Renal pelvis (tissue), 12 donors: Measurements from ENCODE around the gene SUPT6H. TPM values are rescaled to one million over a fixed set of nuclear protein-coding genes. Genes with fewer than 3 reads are reported as not detected.

Experiments
- DNase-seq: peaks from one replicate; pipeline ENCODE4 v3.0.0-alpha.2; 2013
- long read RNA-seq, 16 experiments: transcript quantifications; one replicate each; lab custom pipeline, GENCODE V29; 2026
- polyA plus RNA-seq, 3 donors: library from polyadenylated mRNA; unstranded; fragments of 120-200 nt; gene quantifications; one replicate each; pipeline ENCODE4 v1.2.1, GENCODE V29; 2013; ENCODE audit not compliant: insufficient read length in 3 of 3

Gene SUPT6H
- polyA plus RNA-seq: 10 to 100 TPM; 68.0 to 81.6 (median 80.7) TPM
- long read RNA-seq, donor 1, full-length matches to known transcripts: 1 of 1 reads
- long read RNA-seq, donor 1, partial matches to known transcripts: 0 of 1 reads
- long read RNA-seq, donor 1, other reads (novel, unspliced or antisense): 0 of 1 reads
- long read RNA-seq, donor 2, partial matches to known transcripts: 5 of 17 reads
- long read RNA-seq, donor 2, other reads (novel, unspliced or antisense): 12 of 17 reads
- long read RNA-seq, donor 3, full-length matches to known transcripts: 3 of 10 reads
- long read RNA-seq, donor 3, partial matches to known transcripts: 7 of 10 reads
- long read RNA-seq, donor 3, other reads (novel, unspliced or antisense): 0 of 10 reads
- long read RNA-seq, donor 4: 0 reads
- long read RNA-seq, donor 5: 0 reads
- long read RNA-seq, donor 6, partial matches to known transcripts: 16 of 39 reads
- long read RNA-seq, donor 6, other reads (novel, unspliced or antisense): 23 of 39 reads
- long read RNA-seq, donor 7, full-length matches to known transcripts: 5 of 48 reads
- long read RNA-seq, donor 7, partial matches to known transcripts: 37 of 48 reads
- long read RNA-seq, donor 7, other reads (novel, unspliced or antisense): 6 of 48 reads
- long read RNA-seq, donor 8: 0 reads
- long read RNA-seq, donor 9, full-length matches to known transcripts: 2 of 23 reads
- long read RNA-seq, donor 9, partial matches to known transcripts: 21 of 23 reads
- long read RNA-seq, donor 9, other reads (novel, unspliced or antisense): 0 of 23 reads
- long read RNA-seq, donor 10, partial matches to known transcripts: 16 of 34 reads
- long read RNA-seq, donor 10, other reads (novel, unspliced or antisense): 16 of 34 reads
- long read RNA-seq, donor 11, partial matches to known transcripts: 19 of 19 reads
- long read RNA-seq, donor 11, other reads (novel, unspliced or antisense): 0 of 19 reads
- long read RNA-seq, donor 12, full-length matches to known transcripts: 1 of 24 reads
- long read RNA-seq, donor 12, partial matches to known transcripts: 17 of 24 reads
- long read RNA-seq, donor 12, other reads (novel, unspliced or antisense): 6 of 24 reads
- long read RNA-seq, donor 13: 0 reads
- long read RNA-seq, donor 14: 0 reads
- long read RNA-seq, donor 15: 0 reads
- long read RNA-seq, donor 16, full-length matches to known transcripts: 2 of 36 reads
- long read RNA-seq, donor 16, partial matches to known transcripts: 22 of 36 reads
- long read RNA-seq, donor 16, other reads (novel, unspliced or antisense): 12 of 36 reads

DNA sequence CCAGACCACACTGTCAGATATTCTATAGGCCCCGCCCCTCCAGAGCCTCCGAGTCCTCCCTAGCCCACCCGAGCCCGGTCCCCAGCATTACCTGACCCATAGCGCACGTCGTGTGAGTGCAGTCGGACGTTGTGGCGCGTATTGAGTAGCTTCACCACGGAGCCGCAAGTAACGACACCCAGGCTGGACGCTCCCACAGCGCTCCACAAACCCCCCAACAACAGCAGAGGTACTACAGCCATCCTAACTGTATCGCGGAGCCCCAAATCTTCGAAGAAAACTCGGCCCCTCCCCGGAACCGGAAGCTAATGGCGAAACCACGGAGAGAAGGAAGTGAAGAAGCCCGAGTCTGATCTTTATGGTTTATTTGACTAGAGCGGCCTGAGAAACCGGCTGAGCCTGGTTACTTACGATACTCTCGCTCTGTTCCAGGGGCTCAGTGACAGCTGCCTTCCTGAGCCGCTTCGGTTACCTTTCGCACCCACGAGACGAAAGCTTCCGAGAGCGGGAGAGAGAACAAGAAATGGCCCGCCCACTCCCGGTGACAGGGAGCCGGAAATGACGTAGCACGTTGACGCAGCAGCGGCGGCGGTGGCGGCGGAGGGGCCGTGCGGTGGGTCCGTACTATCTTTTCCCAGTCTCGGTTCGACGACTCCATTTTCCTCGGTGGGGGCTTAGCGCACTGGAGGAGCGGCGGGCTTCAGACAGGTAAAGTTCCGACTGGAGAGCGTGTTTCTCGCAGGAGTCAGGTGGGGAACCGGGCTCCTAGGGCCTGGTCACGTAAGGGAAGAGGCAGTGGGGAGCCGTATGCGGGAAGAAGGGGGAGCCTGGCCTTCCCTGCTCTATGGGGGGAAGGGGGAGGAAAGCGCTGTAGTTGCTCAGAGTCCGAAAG is at the start of gene SUPT6H, which contains the start of gene SDF2:
Gene SUPT6H (plus strand): TSS at position 571 of the 892 bp plus-strand sequence. CDS start 11,197 bp downstream, outside the sequence.
Gene SDF2 (minus strand): TSS at position 272 of the 892 bp plus-strand sequence. CDS start 30 bp downstream, at position 242.
- DNase-seq: peak; percentile 92

- no peak for DNase-seq
These were observed 49.5 kb upstream of the SUPT6H start for GRCh38 chr17:28612531-28612930.

GRCh38 chr17:28612936-28613872 is 48.8 kb upstream of the SUPT6H start:
- peak; percentile 37 for DNase-seq

GRCh38 chr17:28613931-28614381 is 48.0 kb upstream of the SUPT6H start, which contains the start of gene RSKR:
TSS of gene RSKR (minus strand) at chr17:28614185. CDS start at chr17:28614161, 24 bp downstream.
- DNase-seq: no peak

GRCh38 chr17:28615260-28615940 is 46.6 kb upstream of the SUPT6H start:
- DNase-seq: no peak

- no peak for DNase-seq
These were observed 45.7 kb upstream of the SUPT6H start for GRCh38 chr17:28616281-28616680.

DNA sequence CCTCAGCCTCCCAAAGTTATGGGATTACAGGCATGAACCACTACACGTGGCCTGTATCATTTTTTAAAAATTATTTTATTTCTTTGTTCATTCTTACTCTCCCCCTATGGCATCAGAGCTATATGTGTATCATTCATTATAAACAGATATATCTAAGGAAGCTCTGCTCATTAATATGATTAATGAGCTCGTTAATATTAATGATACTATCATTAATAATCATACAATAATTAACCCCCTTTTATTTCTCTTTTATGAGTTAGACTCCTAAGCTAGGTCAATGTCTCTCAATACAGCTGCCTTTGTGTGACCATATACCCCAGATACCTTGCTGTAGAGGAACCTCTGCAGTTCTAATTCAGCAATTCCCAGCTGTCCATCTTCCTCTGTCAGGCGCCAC is 43.5 kb upstream of the SUPT6H start:
- no peak for DNase-seq

DNA sequence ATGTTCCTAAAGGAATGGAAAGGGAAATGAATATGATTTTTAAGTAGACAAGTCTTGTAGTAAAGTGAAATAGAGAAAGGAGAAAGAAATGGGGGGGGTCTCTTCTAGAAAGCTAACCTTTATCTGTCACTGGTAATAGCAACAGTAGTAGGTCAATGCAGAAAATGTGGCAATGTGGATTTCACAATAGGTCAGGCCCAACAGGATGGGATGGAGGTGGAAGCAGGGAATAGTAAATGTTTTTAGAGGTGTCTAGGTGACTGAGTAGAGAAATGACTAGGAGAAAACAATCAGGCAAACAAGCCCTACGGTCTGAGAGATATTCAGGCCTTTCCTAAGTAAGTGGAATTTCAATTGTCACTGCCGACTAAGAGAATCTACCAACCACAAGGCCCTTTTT is 42.0 kb upstream of the SUPT6H start:
- no peak for DNase-seq

DNA sequence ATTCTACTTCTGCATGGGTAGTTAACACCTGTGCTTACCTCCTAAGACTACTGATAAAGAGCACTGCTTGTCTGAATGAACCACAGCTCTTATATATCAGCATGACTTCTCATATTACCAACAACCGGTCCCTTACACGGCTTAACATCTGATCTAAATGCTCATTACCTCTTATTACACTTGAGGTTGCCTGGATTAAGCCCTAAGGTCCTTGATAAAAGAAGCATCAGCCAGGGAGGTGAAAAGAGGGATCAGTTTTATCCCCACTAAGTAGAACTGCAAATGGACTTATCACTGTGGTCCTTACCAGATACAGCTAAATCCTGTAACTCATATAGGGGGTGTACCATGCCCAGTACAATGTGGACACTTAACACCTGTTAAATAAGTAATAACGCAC is 39.8 kb upstream of the SUPT6H start:
- no peak for DNase-seq

- no peak for DNase-seq
These were observed 38.3 kb upstream of the SUPT6H start for GRCh38 chr17:28623696-28624095.

DNA sequence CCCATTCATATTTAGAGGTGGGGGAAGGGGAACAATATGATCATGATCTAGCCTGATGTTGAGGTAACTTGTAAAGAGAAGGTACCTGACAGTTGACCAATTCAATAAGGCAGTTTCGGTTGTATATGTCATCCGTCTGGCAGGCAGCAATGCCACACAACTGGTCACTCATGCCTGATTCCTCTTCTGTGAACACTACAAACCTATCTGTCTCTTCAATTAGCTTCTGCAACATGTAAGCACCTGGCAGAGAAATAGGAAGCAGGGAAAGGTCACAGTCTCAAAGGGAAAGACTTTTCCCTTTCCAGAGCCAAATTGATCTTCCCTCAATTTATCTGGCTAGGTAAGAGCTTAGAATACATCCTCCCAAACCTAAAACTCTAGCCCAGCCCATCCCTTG is 37.9 kb upstream of the SUPT6H start:
- DNase-seq: no peak

- DNase-seq: no peak
These were observed 35.2 kb upstream of the SUPT6H start for GRCh38 chr17:28626818-28627217.

- no peak for DNase-seq
These were observed 27.7 kb upstream of the SUPT6H start for GRCh38 chr17:28634206-28634865.

- DNase-seq: no peak
These were observed 26.5 kb upstream of the SUPT6H start for GRCh38 chr17:28635506-28635905.

GRCh38 chr17:28641579-28641978 is 20.4 kb upstream of the SUPT6H start:
- no peak for DNase-seq

DNA sequence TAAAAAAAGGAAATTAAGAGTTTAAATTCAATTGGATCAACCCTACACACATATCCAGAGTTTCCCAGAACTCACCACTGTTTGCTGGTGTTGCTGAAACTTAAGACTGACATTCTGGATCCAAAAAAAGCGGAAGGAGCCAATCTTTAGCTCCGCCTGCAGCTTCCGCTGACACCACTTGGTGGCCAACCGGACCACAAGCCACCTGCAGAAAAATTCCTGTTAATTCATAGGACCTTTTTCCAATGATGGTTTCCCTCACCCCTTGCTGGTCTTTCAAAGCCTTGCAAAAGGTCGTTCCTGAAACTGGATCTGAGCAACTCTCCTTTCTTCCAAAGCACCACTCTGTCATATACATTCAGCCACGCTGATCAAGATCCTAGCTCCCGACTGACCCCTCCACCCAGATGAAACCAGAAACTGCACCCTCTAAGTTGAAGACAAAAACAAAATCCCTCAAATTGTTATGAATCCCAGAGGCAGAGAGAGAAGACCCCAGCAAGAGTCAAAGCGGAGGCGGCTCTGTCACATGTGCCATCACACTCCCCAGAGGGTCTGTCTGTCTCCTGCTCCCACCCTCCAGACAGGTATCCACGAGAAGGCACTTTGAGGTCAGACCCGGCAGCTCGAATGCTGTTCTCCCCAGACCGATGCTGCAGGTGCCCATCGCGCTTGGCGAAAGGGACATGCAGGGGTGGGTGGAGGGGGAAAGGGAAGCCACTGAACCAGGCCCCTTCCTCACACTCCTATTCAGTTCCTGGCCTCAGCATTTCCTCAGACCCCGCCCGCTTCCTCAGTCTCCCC is 17.8 kb upstream of the SUPT6H start:
- DNase-seq: no peak
